WTC11 (cell line): ENCODE measurements around the gene SLC17A2.

Experiments used
- CREB1 ChIP-seq: sonication (generic); formaldehyde crosslinking; IDR thresholded peaks from 2 replicates; pipeline ENCODE4 v1.8.0; 2023; ENCODE audit warnings: mild to moderate bottlenecking, missing genetic modification reagents
- ETV6 ChIP-seq: sonication (generic); formaldehyde crosslinking; IDR thresholded peaks from 2 replicates; pipeline ENCODE4 v1.8.1; 2022; ENCODE audit warnings: mild to moderate bottlenecking, missing genetic modification reagents
- IRF2 ChIP-seq: sonication (generic); formaldehyde crosslinking; IDR thresholded peaks from 2 replicates; pipeline ENCODE4 v1.8.0; 2022; ENCODE audit warnings: low read depth, missing genetic modification reagents, borderline replicate concordance
- OVOL2 ChIP-seq: fragments of 250-450 bp; sonication (Bioruptor Pico); IDR thresholded peaks from 2 replicates; pipeline ENCODE4 v1.9.0; 2021; ENCODE audit warnings: mild to moderate bottlenecking, borderline replicate concordance
- ZNF232 ChIP-seq: sonication (generic); formaldehyde crosslinking; IDR thresholded peaks from 2 replicates; pipeline ENCODE4 v1.8.0; 2022; ENCODE audit warnings: mild to moderate bottlenecking, missing genetic modification reagents
- TF ChIP-seq, protein P1 (sequence below): sonication (generic); formaldehyde crosslinking; IDR thresholded peaks from 2 replicates; pipeline ENCODE4 v1.8.1; 2023; ENCODE audit warnings: mild to moderate bottlenecking, missing genetic modification reagents
- TF ChIP-seq, protein P2 (sequence below): fragments of 200-600 bp; IDR thresholded peaks from 2 replicates; pipeline ENCODE4 v1.8.0; 2022; ENCODE audit warnings: antibody characterized with exemption

DNA sequence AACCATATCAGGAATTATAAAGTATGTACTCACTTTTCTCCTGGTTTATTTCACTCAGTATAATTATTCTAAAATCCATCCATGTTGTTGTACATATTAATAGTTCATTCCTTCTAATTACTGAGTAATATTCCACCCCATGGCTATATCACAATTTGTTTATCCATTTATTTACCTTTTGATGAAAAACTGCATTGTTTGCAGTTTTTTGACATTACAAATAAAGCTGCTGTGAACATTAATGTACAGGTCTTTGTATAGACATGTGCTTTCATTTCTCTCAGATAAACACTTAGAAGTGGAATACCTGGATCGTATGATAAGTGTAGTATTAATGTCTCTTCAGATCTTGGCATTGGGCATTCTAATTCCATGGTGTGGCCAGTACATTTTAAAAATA, 60.7 kb downstream of the SLC17A2 start:
- no peak for TF ChIP-seq OVOL2
- TF ChIP-seq, protein P1, sequence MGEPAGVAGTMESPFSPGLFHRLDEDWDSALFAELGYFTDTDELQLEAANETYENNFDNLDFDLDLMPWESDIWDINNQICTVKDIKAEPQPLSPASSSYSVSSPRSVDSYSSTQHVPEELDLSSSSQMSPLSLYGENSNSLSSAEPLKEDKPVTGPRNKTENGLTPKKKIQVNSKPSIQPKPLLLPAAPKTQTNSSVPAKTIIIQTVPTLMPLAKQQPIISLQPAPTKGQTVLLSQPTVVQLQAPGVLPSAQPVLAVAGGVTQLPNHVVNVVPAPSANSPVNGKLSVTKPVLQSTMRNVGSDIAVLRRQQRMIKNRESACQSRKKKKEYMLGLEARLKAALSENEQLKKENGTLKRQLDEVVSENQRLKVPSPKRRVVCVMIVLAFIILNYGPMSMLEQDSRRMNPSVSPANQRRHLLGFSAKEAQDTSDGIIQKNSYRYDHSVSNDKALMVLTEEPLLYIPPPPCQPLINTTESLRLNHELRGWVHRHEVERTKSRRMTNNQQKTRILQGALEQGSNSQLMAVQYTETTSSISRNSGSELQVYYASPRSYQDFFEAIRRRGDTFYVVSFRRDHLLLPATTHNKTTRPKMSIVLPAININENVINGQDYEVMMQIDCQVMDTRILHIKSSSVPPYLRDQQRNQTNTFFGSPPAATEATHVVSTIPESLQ (CRISPR knock-in tag) = no peak
- TF ChIP-seq ZNF232 (CRISPR knock-in tag) = no peak
- no peak for TF ChIP-seq ETV6 (CRISPR knock-in tag)
- TF ChIP-seq, protein P2, sequence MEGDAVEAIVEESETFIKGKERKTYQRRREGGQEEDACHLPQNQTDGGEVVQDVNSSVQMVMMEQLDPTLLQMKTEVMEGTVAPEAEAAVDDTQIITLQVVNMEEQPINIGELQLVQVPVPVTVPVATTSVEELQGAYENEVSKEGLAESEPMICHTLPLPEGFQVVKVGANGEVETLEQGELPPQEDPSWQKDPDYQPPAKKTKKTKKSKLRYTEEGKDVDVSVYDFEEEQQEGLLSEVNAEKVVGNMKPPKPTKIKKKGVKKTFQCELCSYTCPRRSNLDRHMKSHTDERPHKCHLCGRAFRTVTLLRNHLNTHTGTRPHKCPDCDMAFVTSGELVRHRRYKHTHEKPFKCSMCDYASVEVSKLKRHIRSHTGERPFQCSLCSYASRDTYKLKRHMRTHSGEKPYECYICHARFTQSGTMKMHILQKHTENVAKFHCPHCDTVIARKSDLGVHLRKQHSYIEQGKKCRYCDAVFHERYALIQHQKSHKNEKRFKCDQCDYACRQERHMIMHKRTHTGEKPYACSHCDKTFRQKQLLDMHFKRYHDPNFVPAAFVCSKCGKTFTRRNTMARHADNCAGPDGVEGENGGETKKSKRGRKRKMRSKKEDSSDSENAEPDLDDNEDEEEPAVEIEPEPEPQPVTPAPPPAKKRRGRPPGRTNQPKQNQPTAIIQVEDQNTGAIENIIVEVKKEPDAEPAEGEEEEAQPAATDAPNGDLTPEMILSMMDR = no peak
- no peak for TF ChIP-seq IRF2 (CRISPR knock-in tag)
- TF ChIP-seq CREB1 (CRISPR knock-in tag) = no peak
